OCI-LY3 (cell line): Measurements from ENCODE around the gene TREML4.

Experiments used
- EZH2phosphoT487 ChIP-seq: fragments of 200-600 bp; shearing (Covaris generic); IDR thresholded peaks from 2 replicates; pipeline ENCODE4 v1.6.1; 2018; ENCODE audit warnings: antibody characterized with exemption, mixed run types, low read depth
- TF ChIP-seq, protein P1 (sequence below): fragments of 200-600, 300-600 bp; sonication (generic); IDR thresholded peaks from 2 replicates; pipeline ENCODE4 v1.5.1; 2014; ENCODE audit warnings: antibody characterized with exemption, low read length, low read depth

- no peak for TF ChIP-seq EZH2phosphoT487
- TF ChIP-seq, protein P1, sequence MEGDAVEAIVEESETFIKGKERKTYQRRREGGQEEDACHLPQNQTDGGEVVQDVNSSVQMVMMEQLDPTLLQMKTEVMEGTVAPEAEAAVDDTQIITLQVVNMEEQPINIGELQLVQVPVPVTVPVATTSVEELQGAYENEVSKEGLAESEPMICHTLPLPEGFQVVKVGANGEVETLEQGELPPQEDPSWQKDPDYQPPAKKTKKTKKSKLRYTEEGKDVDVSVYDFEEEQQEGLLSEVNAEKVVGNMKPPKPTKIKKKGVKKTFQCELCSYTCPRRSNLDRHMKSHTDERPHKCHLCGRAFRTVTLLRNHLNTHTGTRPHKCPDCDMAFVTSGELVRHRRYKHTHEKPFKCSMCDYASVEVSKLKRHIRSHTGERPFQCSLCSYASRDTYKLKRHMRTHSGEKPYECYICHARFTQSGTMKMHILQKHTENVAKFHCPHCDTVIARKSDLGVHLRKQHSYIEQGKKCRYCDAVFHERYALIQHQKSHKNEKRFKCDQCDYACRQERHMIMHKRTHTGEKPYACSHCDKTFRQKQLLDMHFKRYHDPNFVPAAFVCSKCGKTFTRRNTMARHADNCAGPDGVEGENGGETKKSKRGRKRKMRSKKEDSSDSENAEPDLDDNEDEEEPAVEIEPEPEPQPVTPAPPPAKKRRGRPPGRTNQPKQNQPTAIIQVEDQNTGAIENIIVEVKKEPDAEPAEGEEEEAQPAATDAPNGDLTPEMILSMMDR, result no peak
Measured at GRCh38 chr6:41232667-41233066, 4.5 kb downstream of the TREML4 start.
